GM12878 (cell line): ENCODE data around the gene ZNF808. TPM values are rescaled to one million over a fixed set of nuclear protein-coding genes. Genes with fewer than 3 reads are reported as not detected.

ENCODE experiments used
- ASH2L ChIP-seq: fragments of 300-600, 200-600 bp; sonication (generic); IDR thresholded peaks from 2 replicates; pipeline ENCODE4 v1.6.1; 2017; ENCODE audit warnings: low read depth, mild to moderate bottlenecking, borderline replicate concordance
- ATF2 ChIP-seq: IDR thresholded peaks from 2 replicates; pipeline ENCODE4 v1.6.1; 2012; ENCODE audit warnings: low read length, inconsistent platforms
- CBFB ChIP-seq: IDR thresholded peaks from 2 replicates; pipeline ENCODE4 v1.6.1; 2016; ENCODE audit warnings: antibody characterized with exemption, low read depth
- CHD2 ChIP-seq: IDR thresholded peaks from 2 replicates; pipeline ENCODE4 v1.6.1; 2011; ENCODE audit warnings: low read depth, low read length, improper control_type of control experiment, borderline replicate concordance
- CHD4 ChIP-seq: fragments of 200-600 bp; sonication (generic); IDR thresholded peaks from 2 replicates; pipeline ENCODE4 v1.6.1; 2016; ENCODE audit warnings: mild to moderate bottlenecking
- EGR1 ChIP-seq, 2 experiments: IDR thresholded peaks; 1 replicate in 1 of 2; 2 replicates in 1 of 2; pipeline ENCODE4 v1.6.1; 2011 to 2012; ENCODE audit warnings: low read depth in 2 of 2, low read length in 2 of 2, borderline replicate concordance in 1 of 2, mild to moderate bottlenecking in 1 of 2, moderate library complexity in 1 of 2
- EP300 ChIP-seq, 2 experiments: fragments of 150-350 bp in 1 of 2; IDR thresholded peaks; 2 replicates each; pipeline ENCODE4 v1.6.1; 2011 to 2012; ENCODE audit warnings: low read depth in 2 of 2, low read length in 2 of 2, borderline replicate concordance in 1 of 2, improper control_type of control experiment in 1 of 2, inconsistent platforms in 1 of 2; ENCODE audit not compliant: control insufficient read depth in 1 of 2
- ETV6 ChIP-seq, 2 experiments: fragments of 450-650 bp in 1 of 2; IDR thresholded peaks in 1 of 2; conservative IDR thresholded peaks in 1 of 2; 2 replicates each; pipeline ENCODE4 v1.6.1; 2014; ENCODE audit warnings: antibody characterized with exemption in 1 of 2, borderline replicate concordance in 1 of 2, low read depth in 1 of 2, mild to moderate bottlenecking in 1 of 2, moderate library complexity in 1 of 2
- HCFC1 ChIP-seq: fragments of 150-350 bp; IDR thresholded peaks from 2 replicates; pipeline ENCODE4 v1.6.1; 2014; ENCODE audit warnings: low read length
- HDAC2 ChIP-seq: fragments of 200-600 bp; sonication (generic); IDR thresholded peaks from 2 replicates; pipeline ENCODE4 v1.6.1; 2017
- HSF1 ChIP-seq: fragments of 150-350 bp; IDR thresholded peaks from 2 replicates; pipeline ENCODE4 v1.6.1; 2014; ENCODE audit warnings: mild to moderate bottlenecking, low read depth, low read length
- IKZF1 ChIP-seq: fragments of 450-650 bp; conservative IDR thresholded peaks from 2 replicates; pipeline ENCODE4 v1.6.1; 2017; ENCODE audit warnings: antibody characterized with exemption, mild to moderate bottlenecking
- IRF4 ChIP-seq: IDR thresholded peaks from 2 replicates; pipeline ENCODE4 v1.6.1; 2011; ENCODE audit warnings: low read depth, low read length
- IRF5 ChIP-seq: fragments of 450-650 bp; IDR thresholded peaks from 2 replicates; pipeline ENCODE4 v1.6.1; 2017; ENCODE audit warnings: borderline replicate concordance
- JUND ChIP-seq: IDR thresholded peaks from 2 replicates; pipeline ENCODE4 v1.6.1; 2012; ENCODE audit warnings: low read depth, mild to moderate bottlenecking, low read length, improper control_type of control experiment, moderate library complexity
- KAT2A ChIP-seq: conservative IDR thresholded peaks from 2 replicates; pipeline ENCODE4 v1.6.1; 2011; ENCODE audit warnings: low read depth, low read length; ENCODE audit not compliant: control insufficient read depth
- KDM1A ChIP-seq: fragments of 200-600 bp; sonication (generic); IDR thresholded peaks from 2 replicates; pipeline ENCODE4 v1.6.1; 2016; ENCODE audit warnings: borderline replicate concordance
- MEF2A ChIP-seq: IDR thresholded peaks from 2 replicates; pipeline ENCODE4 v1.6.1; 2011; ENCODE audit warnings: low read depth, mild to moderate bottlenecking, low read length, moderate library complexity; ENCODE audit not compliant: insufficient read depth
- MEF2B ChIP-seq: fragments of 450-650 bp; IDR thresholded peaks from 2 replicates; pipeline ENCODE4 v1.6.1; 2018; ENCODE audit warnings: mild to moderate bottlenecking, moderate library complexity; ENCODE audit not compliant: partially characterized antibody, poor library complexity, severe bottlenecking
- MTA2 ChIP-seq: fragments of 450-650 bp; IDR thresholded peaks from 2 replicates; pipeline ENCODE4 v1.6.1; 2016; ENCODE audit warnings: low read depth, mild to moderate bottlenecking, moderate library complexity
- MXI1 ChIP-seq: fragments of 150-350 bp; IDR thresholded peaks from 2 replicates; pipeline ENCODE4 v1.6.1; 2011; ENCODE audit warnings: low read depth, mild to moderate bottlenecking, inconsistent platforms, low read length, improper control_type of control experiment
- NFIC ChIP-seq: IDR thresholded peaks from 2 replicates; pipeline ENCODE4 v1.6.1; 2012; ENCODE audit warnings: low read depth, mild to moderate bottlenecking, inconsistent platforms, low read length, moderate library complexity
- NRF1 ChIP-seq: conservative IDR thresholded peaks from 2 replicates; pipeline ENCODE4 v1.6.1; 2011; ENCODE audit warnings: mild to moderate bottlenecking, low read depth, low read length, improper control_type of control experiment
- RELA ChIP-seq: fragments of 450-650 bp; IDR thresholded peaks from 2 replicates; pipeline ENCODE4 v1.8.0; 2014; ENCODE audit warnings: borderline replicate concordance; ENCODE audit not compliant: partially characterized antibody
- RFX5 ChIP-seq: IDR thresholded peaks from 2 replicates; pipeline ENCODE4 v1.6.1; 2011; ENCODE audit warnings: low read depth, low read length, improper control_type of control experiment
- RUNX3 ChIP-seq: IDR thresholded peaks from 2 replicates; pipeline ENCODE4 v1.6.1; 2012; ENCODE audit warnings: low read length, inconsistent platforms
- SMC3 ChIP-seq: IDR thresholded peaks from 2 replicates; pipeline ENCODE4 v1.6.1; 2011; ENCODE audit warnings: low read length, improper control_type of control experiment, borderline replicate concordance
- ZNF24 ChIP-seq: fragments of 450-650 bp; IDR thresholded peaks from 2 replicates; pipeline ENCODE4 v1.6.1; 2017; ENCODE audit warnings: antibody characterized with exemption, mild to moderate bottlenecking
- polyA plus RNA-seq, 11 experiments: library from polyadenylated mRNA; depleted of rRNA in 4 of 11; unstranded in 6 of 11; stranded (reverse) in 5 of 11; fragments of >200 nt; fragmentation: Nextera tagmentation in 4 of 11; fragmentation: Illumina TruSeq in 1 of 11; extraction: Ambion mirVana in 4 of 11; extraction: Trizol in 1 of 11; gene quantifications; 1 replicate in 1 of 11; 2 replicates in 10 of 11; pipeline versions ENCODE4 v1.2.1 to v1.2.3, GENCODE V29; 2011 to 2016; ENCODE audit warnings: inconsistent platforms in 2 of 11, missing spikeins in 2 of 11, low read depth in 1 of 11
- total RNA-seq, 4 experiments: library from RNA; depleted of rRNA in 3 of 4; stranded (reverse); fragments of >200 nt in 3 of 4; fragmentation: Illumina TruSeq in 1 of 4; extraction: Trizol in 1 of 4; gene quantifications; 2 replicates each; pipeline versions ENCODE4 v1.2.1 to v1.2.3, GENCODE V29; 2013 to 2021

ZNF808 gene
- total and polyA plus RNA-seq, 10 of the 15 experiments (the other 5 are each of a cell fraction or from before 2014, with no cell fraction given), result 2.1 to 20.2 (median 7.2) TPM

- no peak for TF ChIP-seq RELA
- TF ChIP-seq IRF4, result 0 out of 2 replicates have a peak, but pooled peaks have one; percentile 4
- TF ChIP-seq MXI1, result peak; percentile 89
- no peak for TF ChIP-seq ZNF24
- TF ChIP-seq HDAC2, result no peak
- TF ChIP-seq RUNX3, result 0 out of 2 replicates have a peak, but pooled peaks have one; percentile 6
- TF ChIP-seq RFX5, result no peak
- TF ChIP-seq HCFC1, result 0 out of 2 replicates have a peak, but pooled peaks have one; percentile 11
- no peak for TF ChIP-seq ETV6 (conservative IDR thresholded peaks at IDR 0.05 in 1 of 2, IDR thresholded peaks at IDR 0.05 in 1 of 2; ENCODE audit: borderline replicate concordance in 1 of 2, low read depth in 1 of 2)
- no peak for TF ChIP-seq NFIC
- no peak for TF ChIP-seq ATF2
- TF ChIP-seq EP300 (IDR thresholded peaks at IDR 0.05; ENCODE audit: borderline replicate concordance in 1 of 2, control insufficient read depth in 1 of 2, low read depth in 2 of 2, low read length in 2 of 2), result 0 out of 4 replicates have a peak, but pooled peaks of 1 of the 2 experiments have one; percentile 11
- no peak for TF ChIP-seq ASH2L
- TF ChIP-seq MEF2B, result peak; percentile 16
- no peak for TF ChIP-seq MEF2A
- TF ChIP-seq IKZF1, result peak; percentile 46; the same call in 1 of the 2 replicates
- TF ChIP-seq NRF1, result no peak
- no peak for TF ChIP-seq IRF5
- peak; percentile 55; the same call in 1 of the 2 replicates for TF ChIP-seq CBFB
- TF ChIP-seq MTA2, result no peak
- no peak for TF ChIP-seq EGR1 (IDR thresholded peaks at IDR 0.05; ENCODE audit: borderline replicate concordance in 1 of 2, low read depth in 2 of 2, low read length in 2 of 2)
- TF ChIP-seq JUND, result no peak
- TF ChIP-seq KAT2A, result no peak
- TF ChIP-seq CHD4, result no peak
- no peak for TF ChIP-seq SMC3
- no peak for TF ChIP-seq CHD2
- TF ChIP-seq KDM1A, result no peak
- no peak for TF ChIP-seq HSF1
Measured at GRCh38 chr19:52535771-52536447, 8.4 kb downstream of the ZNF808 start (continued).
